Measurements from ENCODE around the gene STK26.

The STK26 gene

GRCh38 chrX:132063334-132063733 is 40.2 kb downstream of the STK26 start:
- no peak overlapping the region for H3K9ac ChIP-seq (ENCODE audit: low read depth, low read length)
- no peak overlapping the region for H3K4me3 ChIP-seq (ENCODE audit: low read depth, low read length)
- peaks cover 60% of the 10 kb centered on the region for H3K36me3 ChIP-seq (ENCODE audit: control insufficient read depth, insufficient read depth, low read length)
- no peak overlapping the region for H3K27ac ChIP-seq (ENCODE audit: low read depth, low read length)
- H3K27me3 ChIP-seq (ENCODE audit: control insufficient read depth, insufficient read depth, low read length) = no peaks in the 10 kb centered on the region; the same call in 1 of the 2 replicates
- H3K9me3 ChIP-seq (ENCODE audit: control insufficient read depth, insufficient read depth, low read length) = no peaks in the 10 kb centered on the region
- H3K4me1 ChIP-seq (ENCODE audit: control insufficient read depth, insufficient read depth, low read length) = no peaks in the 10 kb centered on the region

- H3K4me1 ChIP-seq (ENCODE audit: control insufficient read depth, insufficient read depth, low read length) = no peaks in the 10 kb centered on the region
- no peak overlapping the region for H3K27ac ChIP-seq (ENCODE audit: low read depth, low read length)
- no peak overlapping the region for H3K4me3 ChIP-seq (ENCODE audit: low read depth, low read length)
- H3K9ac ChIP-seq (ENCODE audit: low read depth, low read length) = no peak overlapping the region
- no peaks in the 10 kb centered on the region; the same call in 1 of the 2 replicates for H3K27me3 ChIP-seq (ENCODE audit: control insufficient read depth, insufficient read depth, low read length)
- H3K9me3 ChIP-seq (ENCODE audit: control insufficient read depth, insufficient read depth, low read length) = no peaks in the 10 kb centered on the region
- peaks cover 63% of the 10 kb centered on the region for H3K36me3 ChIP-seq (ENCODE audit: control insufficient read depth, insufficient read depth, low read length)
Measured at GRCh38 chrX:132063862-132064261, 40.8 kb downstream of the STK26 start.

- Histone ChIP-seq H3K27ac (ENCODE audit: low read depth, low read length) (no peak overlapping the region), H3K9me3 (ENCODE audit: control insufficient read depth, insufficient read depth, low read length) (no peaks in the 10 kb centered on the region), H3K9ac (ENCODE audit: low read depth, low read length) (no peak overlapping the region), H3K4me3 (ENCODE audit: low read depth, low read length) (no peak overlapping the region), H3K27me3 (ENCODE audit: control insufficient read depth, insufficient read depth, low read length) (no peaks in the 10 kb centered on the region; the same call in 1 of the 2 replicates), H3K36me3 (ENCODE audit: control insufficient read depth, insufficient read depth, low read length) (peaks cover 87% of the 10 kb centered on the region), H3K4me1 (ENCODE audit: control insufficient read depth, insufficient read depth, low read length) (no peaks in the 10 kb centered on the region)
Measured at GRCh38 chrX:132068405-132068804, 45.3 kb downstream of the STK26 start.

GRCh38 chrX:132071254-132071653 is 48.2 kb downstream of the STK26 start:
- Histone ChIP-seq H3K36me3 (ENCODE audit: control insufficient read depth, insufficient read depth, low read length) (peaks cover 86% of the 10 kb centered on the region), H3K4me1 (ENCODE audit: control insufficient read depth, insufficient read depth, low read length) (no peaks in the 10 kb centered on the region), H3K27me3 (ENCODE audit: control insufficient read depth, insufficient read depth, low read length) (no peaks in the 10 kb centered on the region; the same call in 1 of the 2 replicates), H3K27ac (ENCODE audit: low read depth, low read length) (no peak overlapping the region), H3K4me3 (ENCODE audit: low read depth, low read length) (no peak overlapping the region), H3K9ac (ENCODE audit: low read depth, low read length) (no peak overlapping the region), H3K9me3 (ENCODE audit: control insufficient read depth, insufficient read depth, low read length) (no peaks in the 10 kb centered on the region)

DNA sequence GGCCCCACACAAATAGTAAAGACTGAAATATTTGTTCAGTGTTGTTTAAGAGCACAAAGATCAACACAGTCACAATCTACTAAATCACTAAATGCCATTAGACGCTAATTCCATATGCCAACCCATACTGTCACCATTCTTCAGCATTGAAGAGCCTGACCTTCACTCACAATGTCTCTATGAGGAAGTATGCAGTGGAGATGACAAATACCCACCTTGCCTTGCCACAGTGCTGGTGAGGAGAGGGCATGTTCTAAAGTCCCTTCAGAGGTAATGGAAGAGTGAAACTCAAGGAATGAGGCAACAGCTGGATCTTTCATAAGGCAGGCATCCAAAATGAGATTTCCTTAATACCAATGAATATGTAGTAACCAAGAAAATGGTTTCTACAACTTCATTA is 54.3 kb downstream of the STK26 start:
- peaks cover 6% of the 10 kb centered on the region; the same call in 1 of the 2 replicates for H3K27me3 ChIP-seq (ENCODE audit: control insufficient read depth, insufficient read depth, low read length)
- H3K27ac ChIP-seq (ENCODE audit: low read depth, low read length) = no peak overlapping the region
- no peak overlapping the region for H3K9ac ChIP-seq (ENCODE audit: low read depth, low read length)
- no peak overlapping the region for H3K4me3 ChIP-seq (ENCODE audit: low read depth, low read length)
- no peaks in the 10 kb centered on the region for H3K9me3 ChIP-seq (ENCODE audit: control insufficient read depth, insufficient read depth, low read length)
- H3K36me3 ChIP-seq (ENCODE audit: control insufficient read depth, insufficient read depth, low read length) = peaks cover 34% of the 10 kb centered on the region
- no peaks in the 10 kb centered on the region for H3K4me1 ChIP-seq (ENCODE audit: control insufficient read depth, insufficient read depth, low read length)

- H3K4me3 ChIP-seq (ENCODE audit: low read depth, low read length) = no peak overlapping the region
Measured at GRCh38 chrX:132077912-132078311, 54.8 kb downstream of the STK26 start.

DNA sequence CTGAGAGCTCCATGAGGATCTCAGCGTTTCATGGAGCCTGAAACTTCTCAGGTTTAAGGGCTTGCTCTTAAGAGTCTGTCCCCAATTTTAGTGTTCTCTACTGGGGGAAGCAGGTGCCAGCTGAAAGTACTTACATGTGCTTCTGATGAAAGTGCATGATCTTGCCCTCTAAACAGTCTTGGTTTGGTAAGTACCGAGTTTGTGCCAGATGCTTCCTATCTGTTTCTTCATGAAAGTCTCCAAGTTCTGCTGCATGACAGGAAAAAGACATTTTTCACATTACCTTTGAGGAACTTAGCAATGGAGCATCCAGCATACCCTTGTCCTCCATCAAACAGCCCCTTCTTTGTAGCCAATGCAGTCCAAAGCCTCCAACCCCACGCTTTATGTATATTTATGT is 62.7 kb downstream of the STK26 start:
- no peak overlapping the region for H3K27ac ChIP-seq (ENCODE audit: low read depth, low read length)
- no peaks in the 10 kb centered on the region for H3K4me1 ChIP-seq (ENCODE audit: control insufficient read depth, insufficient read depth, low read length)
- H3K4me3 ChIP-seq (ENCODE audit: low read depth, low read length) = no peak overlapping the region
- H3K27me3 ChIP-seq (ENCODE audit: control insufficient read depth, insufficient read depth, low read length) = peaks cover 5% of the 10 kb centered on the region
- H3K36me3 ChIP-seq (ENCODE audit: control insufficient read depth, insufficient read depth, low read length) = no peaks in the 10 kb centered on the region
- no peak overlapping the region for H3K9ac ChIP-seq (ENCODE audit: low read depth, low read length)
- H3K9me3 ChIP-seq (ENCODE audit: control insufficient read depth, insufficient read depth, low read length) = no peaks in the 10 kb centered on the region

More at GRCh38 chrX:132077912-132078311, 54.8 kb downstream of the STK26 start:
- no peak overlapping the region for H3K9ac ChIP-seq (ENCODE audit: low read depth, low read length)
- H3K27ac ChIP-seq (ENCODE audit: low read depth, low read length) = no peak overlapping the region
- peaks cover 9% of the 10 kb centered on the region for H3K27me3 ChIP-seq (ENCODE audit: control insufficient read depth, insufficient read depth, low read length)
- H3K36me3 ChIP-seq (ENCODE audit: control insufficient read depth, insufficient read depth, low read length) = peaks cover 29% of the 10 kb centered on the region
- H3K9me3 ChIP-seq (ENCODE audit: control insufficient read depth, insufficient read depth, low read length) = no peaks in the 10 kb centered on the region
- no peaks in the 10 kb centered on the region for H3K4me1 ChIP-seq (ENCODE audit: control insufficient read depth, insufficient read depth, low read length)

GRCh38 chrX:132086672-132087071 is 63.6 kb downstream of the STK26 start:
- Histone ChIP-seq H3K36me3 (ENCODE audit: control insufficient read depth, insufficient read depth, low read length) (no peaks in the 10 kb centered on the region), H3K27ac (ENCODE audit: low read depth, low read length) (no peak overlapping the region), H3K4me3 (ENCODE audit: low read depth, low read length) (no peak overlapping the region), H3K9ac (ENCODE audit: low read depth, low read length) (no peak overlapping the region), H3K27me3 (ENCODE audit: control insufficient read depth, insufficient read depth, low read length) (peaks cover 5% of the 10 kb centered on the region), H3K9me3 (ENCODE audit: control insufficient read depth, insufficient read depth, low read length) (no peaks in the 10 kb centered on the region), H3K4me1 (ENCODE audit: control insufficient read depth, insufficient read depth, low read length) (no peaks in the 10 kb centered on the region)

DNA sequence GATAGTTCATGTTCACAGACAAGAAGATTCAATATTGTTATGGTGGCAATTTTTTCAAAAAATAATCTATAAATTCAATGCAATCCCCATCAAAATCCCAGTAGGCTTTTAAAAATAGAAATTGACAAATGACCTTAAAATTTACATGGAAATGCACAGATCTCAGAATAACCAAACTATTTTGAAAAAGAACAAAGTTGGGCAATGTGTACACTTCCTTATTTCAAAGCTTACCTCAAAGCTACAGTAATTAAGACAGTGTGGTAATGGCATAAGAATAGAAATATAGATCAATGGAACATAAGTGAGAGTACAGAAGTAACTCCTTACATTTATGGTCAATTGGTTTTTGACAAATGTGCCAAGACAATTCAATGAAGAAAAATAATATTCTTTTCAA is 65.8 kb downstream of the STK26 start:
- no peak overlapping the region for H3K27ac ChIP-seq (ENCODE audit: low read depth, low read length)
- H3K9ac ChIP-seq (ENCODE audit: low read depth, low read length) = no peak overlapping the region
- H3K36me3 ChIP-seq (ENCODE audit: control insufficient read depth, insufficient read depth, low read length) = no peaks in the 10 kb centered on the region
- H3K9me3 ChIP-seq (ENCODE audit: control insufficient read depth, insufficient read depth, low read length) = no peaks in the 10 kb centered on the region
- H3K27me3 ChIP-seq (ENCODE audit: control insufficient read depth, insufficient read depth, low read length) = peaks cover 2% of the 10 kb centered on the region
- H3K4me1 ChIP-seq (ENCODE audit: control insufficient read depth, insufficient read depth, low read length) = no peaks in the 10 kb centered on the region; the same call in 1 of the 2 replicates
- no peak overlapping the region for H3K4me3 ChIP-seq (ENCODE audit: low read depth, low read length)

- no peak overlapping the region for H3K9ac ChIP-seq (ENCODE audit: low read depth, low read length)
Measured at GRCh38 chrX:132090403-132091159, 67.5 kb downstream of the STK26 start.

GRCh38 chrX:132092439-132093065 is 69.5 kb downstream of the STK26 start:
- no peaks in the 10 kb centered on the region for H3K9me3 ChIP-seq (ENCODE audit: control insufficient read depth, insufficient read depth, low read length)
- no peak overlapping the region for H3K9ac ChIP-seq (ENCODE audit: low read depth, low read length)
- no peaks in the 10 kb centered on the region; the same call in 1 of the 2 replicates for H3K4me1 ChIP-seq (ENCODE audit: control insufficient read depth, insufficient read depth, low read length)
- no peak overlapping the region for H3K27ac ChIP-seq (ENCODE audit: low read depth, low read length)
- H3K27me3 ChIP-seq (ENCODE audit: control insufficient read depth, insufficient read depth, low read length) = peaks cover 2% of the 10 kb centered on the region
- H3K36me3 ChIP-seq (ENCODE audit: control insufficient read depth, insufficient read depth, low read length) = no peaks in the 10 kb centered on the region
- no peak overlapping the region for H3K4me3 ChIP-seq (ENCODE audit: low read depth, low read length)

More at GRCh38 chrX:132090403-132091159, 67.5 kb downstream of the STK26 start:
- H3K4me3 ChIP-seq (ENCODE audit: low read depth, low read length) = no peak overlapping the region
- H3K27ac ChIP-seq (ENCODE audit: low read depth, low read length) = no peak overlapping the region
- H3K27me3 ChIP-seq (ENCODE audit: control insufficient read depth, insufficient read depth, low read length) = peaks cover 2% of the 10 kb centered on the region
- H3K36me3 ChIP-seq (ENCODE audit: control insufficient read depth, insufficient read depth, low read length) = no peaks in the 10 kb centered on the region
- H3K9me3 ChIP-seq (ENCODE audit: control insufficient read depth, insufficient read depth, low read length) = no peaks in the 10 kb centered on the region
- no peaks in the 10 kb centered on the region; the same call in 1 of the 2 replicates for H3K4me1 ChIP-seq (ENCODE audit: control insufficient read depth, insufficient read depth, low read length)

Data from HUES48 (cell line).